Stimulated activated CD4-positive, alpha-beta T cell treated with anti-CD3 and anti-CD28 coated beads, TNF-alpha, amount 100 ng/mL, for 1 hour (primary cell): ENCODE data around the gene ANKRA2.

Experiments
- DNase-seq, 3 donors: peaks; one replicate each; pipeline ENCODE4 v3.0.0-alpha.2; 2020; ENCODE audit warnings: low read depth in 3 of 3, low spot score in 1 of 3

ANKRA2 gene

GRCh38 chr5:73506459-73506955 is 58.9 kb downstream of the ANKRA2 start:
- no peak for DNase-seq
